H1 (cell line): ENCODE data around the gene IPO9. TPM values are rescaled to one million over a fixed set of nuclear protein-coding genes. Genes with fewer than 3 reads are reported as not detected.

Experiments used
- CTCF ChIA-PET: fragments of 300-600 bp; sonication (Branson Sonifier 250); formaldehyde crosslinking; loops from one replicate; lab custom pipeline; 2021; ENCODE audit not compliant: partially characterized antibody; lab: Charles Lee
- POLR2A ChIA-PET: fragments of 300-600 bp; sonication (Branson Sonifier 250); formaldehyde crosslinking; loops from one replicate; lab custom pipeline; 2021; ENCODE audit warnings: inconsistent platforms; ENCODE audit not compliant: partially characterized antibody; lab: Charles Lee
- DNase-seq, 2 experiments: peaks; one replicate each; pipeline versions ENCODE4 v3.0.0 to v3.0.0-alpha.2; 2010 to 2022; ENCODE audit warnings: low spot score in 2 of 2, low read depth in 1 of 2, mixed read lengths in 1 of 2
- FAIRE-seq: peaks from 2 replicates; lab custom pipeline; 2011; peaks lifted over from hg19 to GRCh38; lab: Jason Lieb, UNC
- H2AFZ ChIP-seq: 2 replicates; pipeline ENCODE4 v1.8.1; 2012; ENCODE audit warnings: low read length, inconsistent platforms
- H2AK5ac ChIP-seq: 2 replicates; pipeline ENCODE4 v1.6.1; 2013; ENCODE audit warnings: low read depth, low read length
- H2BK120ac ChIP-seq: replicated peaks from 2 replicates; pipeline ENCODE3; 2013; ENCODE audit warnings: low read depth, low read length, inconsistent platforms
- H2BK12ac ChIP-seq: 2 replicates; pipeline ENCODE4 v1.6.1; 2013; ENCODE audit warnings: low read depth, low read length
- H2BK15ac ChIP-seq: 2 replicates; pipeline ENCODE4 v1.6.1; 2013; ENCODE audit warnings: low read length
- H2BK20ac ChIP-seq: 2 replicates; pipeline ENCODE4 v1.6.1; 2013; ENCODE audit warnings: low read length
- H2BK5ac ChIP-seq: 2 replicates; pipeline ENCODE4 v1.6.1; 2013; ENCODE audit warnings: low read depth, low read length
- H3K14ac ChIP-seq: 2 replicates; pipeline ENCODE4 v1.6.1; 2013; ENCODE audit warnings: inconsistent platforms; ENCODE audit not compliant: insufficient read length
- H3K18ac ChIP-seq: 2 replicates; pipeline ENCODE4 v1.6.1; 2013; ENCODE audit warnings: low read length; ENCODE audit errors: extremely low read depth
- H3K23ac ChIP-seq: 2 replicates; pipeline ENCODE4 v1.6.1; 2013; ENCODE audit warnings: inconsistent platforms; ENCODE audit not compliant: insufficient read length
- H3K23me2 ChIP-seq: 2 replicates; pipeline ENCODE4 v1.6.1; 2013; ENCODE audit warnings: low read depth, low read length
- H3K27ac ChIP-seq: 2 replicates; pipeline ENCODE4 v1.6.1; 2011; ENCODE audit warnings: low read depth, low read length, inconsistent platforms
- H3K27me3 ChIP-seq, 4 experiments: replicated peaks in 1 of 4; 1 replicate in 1 of 4; 2 replicates in 3 of 4; pipeline versions ENCODE4 v1.6.1 to v1.8.1; 2011 to 2013; ENCODE audit warnings: low read length in 3 of 4, mild to moderate bottlenecking in 3 of 4, inconsistent platforms in 2 of 4, mixed read lengths in 2 of 4, moderate library complexity in 1 of 4; ENCODE audit not compliant: control insufficient read depth in 3 of 4, insufficient read depth in 3 of 4; ENCODE audit errors: extremely low read depth in 1 of 4
- H3K36me3 ChIP-seq, 4 experiments: 2 replicates each; pipeline versions ENCODE4 v1.6.1 to v1.8.1; 2011 to 2013; ENCODE audit warnings: mild to moderate bottlenecking in 4 of 4, low read length in 3 of 4, moderate library complexity in 2 of 4, control low read depth in 1 of 4, inconsistent platforms in 1 of 4; ENCODE audit not compliant: insufficient read depth in 4 of 4, control insufficient read depth in 2 of 4
- H3K4ac ChIP-seq: replicated peaks from 2 replicates; pipeline ENCODE3; 2013; ENCODE audit warnings: low read length, low read depth, mixed read lengths, inconsistent platforms; ENCODE audit not compliant: insufficient read length
- H3K4me1 ChIP-seq, 4 experiments: replicated peaks in 1 of 4; 1 replicate in 1 of 4; 2 replicates in 3 of 4; pipeline versions ENCODE4 v1.6.1 to v1.8.1; 2011 to 2013; ENCODE audit warnings: low read length in 3 of 4, inconsistent platforms in 2 of 4, mixed read lengths in 1 of 4; ENCODE audit not compliant: insufficient read depth in 4 of 4, control insufficient read depth in 3 of 4
- H3K4me2 ChIP-seq, 2 experiments: 2 replicates each; pipeline versions ENCODE4 v1.6.1 to v1.8.1; 2011 to 2013; ENCODE audit warnings: low read depth in 2 of 2, low read length in 2 of 2, control low read depth in 1 of 2, inconsistent platforms in 1 of 2, mild to moderate bottlenecking in 1 of 2; ENCODE audit not compliant: insufficient read depth in 1 of 2
- H3K4me3 ChIP-seq, 4 experiments: fragments of 200-600, 300-600 bp in 1 of 4; sonication (generic), shearing (Covaris generic), sonication (Bioruptor Twin) in 1 of 4; 2 replicates each; pipeline versions ENCODE4 v1.5.1 to v1.8.1; 2011 to 2016; ENCODE audit warnings: low read length in 4 of 4, low read depth in 3 of 4, control low read depth in 2 of 4, inconsistent platforms in 2 of 4, mild to moderate bottlenecking in 2 of 4, mixed read lengths in 1 of 4, moderate library complexity in 1 of 4; ENCODE audit not compliant: insufficient read depth in 2 of 4; ENCODE audit errors: extremely low read depth in 1 of 4
- H3K56ac ChIP-seq: replicated peaks from 2 replicates; pipeline ENCODE3; 2013; ENCODE audit warnings: low read depth, mild to moderate bottlenecking, mixed read lengths, low read length, inconsistent platforms; ENCODE audit not compliant: insufficient read length
- H3K79me1 ChIP-seq: 2 replicates; pipeline ENCODE4 v1.6.1; 2013; ENCODE audit warnings: low read depth, low read length, control low read depth
- H3K79me2 ChIP-seq, 2 experiments: 2 replicates each; pipeline versions ENCODE4 v1.6.1 to v1.8.1; 2012 to 2013; ENCODE audit warnings: low read length in 2 of 2, mild to moderate bottlenecking in 2 of 2, inconsistent platforms in 1 of 2; ENCODE audit not compliant: insufficient read depth in 2 of 2, control insufficient read depth in 1 of 2
- H3K9ac ChIP-seq, 4 experiments: replicated peaks in 1 of 4; 1 replicate in 1 of 4; 2 replicates in 3 of 4; pipeline versions ENCODE4 v1.6.1 to v1.8.1; 2011 to 2013; ENCODE audit warnings: low read depth in 3 of 4, low read length in 3 of 4, control low read depth in 2 of 4, mild to moderate bottlenecking in 2 of 4, moderate library complexity in 2 of 4, inconsistent platforms in 1 of 4; ENCODE audit errors: extremely low read depth in 1 of 4
- H3K9me3 ChIP-seq, 2 experiments: 2 replicates each; pipeline versions ENCODE4 v1.6.1 to v1.8.1; 2012 to 2013; ENCODE audit warnings: mild to moderate bottlenecking in 2 of 2, moderate library complexity in 2 of 2, control low read depth in 1 of 2, inconsistent platforms in 1 of 2, low read depth in 1 of 2, low read length in 1 of 2, mixed read lengths in 1 of 2; ENCODE audit not compliant: insufficient read depth in 2 of 2
- H4K20me1 ChIP-seq, 2 experiments: replicated peaks in 1 of 2; 2 replicates each; pipeline versions ENCODE3 to v1.8.1; 2011 to 2013; ENCODE audit warnings: inconsistent platforms in 2 of 2, low read length in 2 of 2, mild to moderate bottlenecking in 1 of 2; ENCODE audit not compliant: insufficient read depth in 2 of 2, control insufficient read depth in 1 of 2
- H4K5ac ChIP-seq: 2 replicates; pipeline ENCODE4 v1.6.1; 2013; ENCODE audit warnings: low read length, low read depth, mixed read lengths, inconsistent platforms; ENCODE audit not compliant: insufficient read length
- H4K8ac ChIP-seq: 2 replicates; pipeline ENCODE4 v1.8.0; 2013; ENCODE audit warnings: mild to moderate bottlenecking, moderate library complexity, low read length, inconsistent platforms; ENCODE audit not compliant: insufficient read depth; ENCODE audit errors: extremely low read depth
- H4K91ac ChIP-seq: replicated peaks from 2 replicates; pipeline ENCODE3; 2013; ENCODE audit warnings: low read length, mixed read lengths, inconsistent platforms; ENCODE audit not compliant: insufficient read length
- BACH1 ChIP-seq: IDR thresholded peaks from 2 replicates; pipeline ENCODE4 v1.6.1; 2012; ENCODE audit warnings: low read length, improper control_type of control experiment
- BRCA1 ChIP-seq: IDR thresholded peaks from 2 replicates; pipeline ENCODE4 v1.6.1; 2012; ENCODE audit warnings: low read depth, low read length, improper control_type of control experiment
- CBX5 ChIP-seq: fragments of 300-800, 300-1000 bp; sonication (generic); IDR thresholded peaks from 2 replicates; pipeline ENCODE4 v1.7.1; 2016; ENCODE audit warnings: antibody characterized with exemption, low read length, low read depth
- GABPA ChIP-seq: IDR thresholded peaks from 2 replicates; pipeline ENCODE4 v1.6.1; 2011; ENCODE audit warnings: mild to moderate bottlenecking, low read length, moderate library complexity, borderline replicate concordance; ENCODE audit not compliant: insufficient read depth
- KDM1A ChIP-seq: fragments of 200-600, 300-600 bp; sonication (generic); IDR thresholded peaks from 2 replicates; pipeline ENCODE4 v1.7.1; 2016; ENCODE audit warnings: mild to moderate bottlenecking, low read length, borderline replicate concordance
- MAFK ChIP-seq: IDR thresholded peaks from 2 replicates; pipeline ENCODE4 v1.6.1; 2012; ENCODE audit warnings: low read depth, mild to moderate bottlenecking, improper control_type of control experiment, low read length
- RNF2 ChIP-seq: fragments of 200-900, 300-1000 bp; sonication (generic); IDR thresholded peaks from 2 replicates; pipeline ENCODE4 v1.7.1; 2016; ENCODE audit warnings: borderline replicate concordance, low read depth, mild to moderate bottlenecking, antibody characterized with exemption, low read length; ENCODE audit not compliant: poor library complexity, severe bottlenecking; ENCODE audit errors: missing control alignments
- SAP30 ChIP-seq: fragments of 300-600 bp; sonication (generic); IDR thresholded peaks from 2 replicates; pipeline ENCODE4 v1.7.1; 2012; ENCODE audit warnings: low read length, moderate library complexity, mild to moderate bottlenecking, inconsistent platforms; ENCODE audit not compliant: insufficient read depth, insufficient replicate concordance
- SP1 ChIP-seq: IDR thresholded peaks from 2 replicates; pipeline ENCODE4 v1.6.1; 2011; ENCODE audit warnings: low read depth, low read length
- SP2 ChIP-seq: IDR thresholded peaks from 2 replicates; pipeline ENCODE4 v1.6.1; 2012; ENCODE audit warnings: mild to moderate bottlenecking, low read length, inconsistent platforms
- TEAD4 ChIP-seq: IDR thresholded peaks from 2 replicates; pipeline ENCODE4 v1.6.1; 2012; ENCODE audit warnings: low read depth, low read length, inconsistent platforms, mixed read lengths
- WGBS, 2 experiments: shearing (Covaris generic) in 1 of 2; methylation state at CpG; one replicate each; pipeline versions ENCODE4 v1.1.6 to v1.1.7; 2013 to 2015; ENCODE audit warnings: low lambda C conversion rate in 2 of 2, mixed read lengths in 2 of 2, inconsistent platforms in 1 of 2, low coverage in 1 of 2, missing lambda C conversion rate in 1 of 2; ENCODE audit not compliant: insufficient replicate concordance in 2 of 2, insufficient coverage in 1 of 2, insufficient read length in 1 of 2; ENCODE audit errors: extremely low coverage in 1 of 2, missing lambda C conversion rate in 1 of 2; 5-methylcytosine and 5-hydroxymethylcytosine counted together
- polyA plus RNA-seq, 7 experiments: library from polyadenylated mRNA; depleted of rRNA in 3 of 7; stranded (reverse) in 5 of 7; unstranded in 2 of 7; fragments of >200 nt in 5 of 7; fragments of 200-250 nt in 2 of 7; gene quantifications; 1 replicate in 5 of 7; 2 replicates in 1 of 7; 4 replicates in 1 of 7; pipeline versions ENCODE4 v1.2.1 to v1.2.3, GENCODE V29; 2011 to 2013; ENCODE audit warnings: missing spikeins in 2 of 7, mixed read lengths in 2 of 7
- total RNA-seq: library from RNA; stranded (reverse); fragmentation: NEBNext Ultra II Directional; extraction: Animal tissue kit (Norgen Biotek cat#: 25700); gene quantifications from 2 replicates; pipeline ENCODE4 v1.2.1, GENCODE V29; 2021

Gene IPO9
- total and polyA plus RNA-seq, 2 of the 8 experiments (the other 6 are each of a cell fraction or from before 2014, with no cell fraction given) = 61.0 to 122 TPM

DNA sequence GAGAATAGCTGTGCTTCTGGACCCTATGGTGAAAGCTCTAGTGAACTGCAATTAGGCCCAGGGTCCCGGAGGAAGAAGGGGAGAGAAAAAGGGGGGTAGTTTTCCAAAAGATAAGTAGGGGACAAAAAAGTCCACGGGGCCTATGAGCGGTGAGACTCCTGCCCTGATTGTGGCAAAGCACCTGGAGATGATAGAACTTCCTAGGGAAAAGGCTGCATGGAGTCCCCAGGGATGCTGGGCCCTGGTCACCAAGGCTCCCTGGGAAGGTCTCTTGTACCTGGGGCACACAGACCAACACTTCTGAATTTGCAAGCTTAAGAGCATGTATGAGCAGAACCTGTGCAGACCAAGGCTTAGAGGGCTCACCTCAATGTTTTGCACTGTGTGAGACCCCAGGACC lies 54.3 kb downstream of the IPO9 start:
- Histone ChIP-seq H3K4ac (no peak overlapping the region), H3K36me3 (no peaks in the 10 kb centered on the region; a peak in 1 of 8 replicates), H3K4me3 (no peak overlapping the region), H3K23ac (no peak overlapping the region), H2BK5ac (no peak overlapping the region), H2AK5ac (no peak overlapping the region), H4K91ac (no peak overlapping the region), H3K56ac (no peak overlapping the region), H3K27me3 (peaks cover 0 to 5% (median 0%) of the 10 kb centered on the region in 4 experiments; a peak in 1 of 7 replicates), H4K8ac (no peak overlapping the region), H3K9ac (no peak overlapping the region), H3K79me2 (no peaks in the 10 kb centered on the region), H2BK20ac (no peak overlapping the region), H3K9me3 (no peaks in the 10 kb centered on the region), H4K20me1 (no peaks in the 10 kb centered on the region), H3K27ac (no peak overlapping the region), H3K79me1 (no peaks in the 10 kb centered on the region), H2BK15ac (no peak overlapping the region), H3K14ac (no peak overlapping the region), H3K23me2 (peaks cover 1% of the 10 kb centered on the region; the same call in 1 of the 2 replicates), H3K18ac (no peak overlapping the region), H3K4me1 (peaks cover 3 to 7% (median 4%) of the 10 kb centered on the region in 4 experiments), H2BK12ac (no peak overlapping the region), H2BK120ac (no peak overlapping the region), H2AFZ (no peak overlapping the region), H4K5ac (no peak overlapping the region), H3K4me2 (no peak overlapping the region)
- FAIRE-seq (no peak), DNase-seq (no peak)
- ChIA-PET CTCF (interaction anchor here (0.7 to 12.3 kb wide), 12 partner anchors 10 to 833 kb away, joined by 3 to 244 read pairs (median 4); partner anchors contain the start of gene SHISA4), POLR2A (interaction anchor here (0.5 to 8.1 kb wide), 12 partner anchors 9 to 234 kb away, joined by 3 to 117 read pairs (median 4); partner anchors contain the start of genes SHISA4 and TIMM17A)
- TF ChIP-seq GABPA = no peak
- TF ChIP-seq KDM1A = no peak
- TF ChIP-seq TEAD4 = no peak
- TF ChIP-seq SP2 = no peak
- TF ChIP-seq MAFK = no peak
- no peak for TF ChIP-seq CBX5
- no peak for TF ChIP-seq BACH1
- TF ChIP-seq SAP30 = no peak
- no peak for TF ChIP-seq BRCA1
- TF ChIP-seq RNF2 = no peak
- no peak for TF ChIP-seq SP1
- WGBS, 2 experiments = 92% methylated on average over 3 of the region's 3 CpGs; no CpG with 5 or more reads in 1 of the 2 experiments
